Measurements from ENCODE around the gene DHRS2. TPM values are rescaled to one million over a fixed set of nuclear protein-coding genes. Genes with fewer than 3 reads are reported as not detected.
A peak's percentile ranks its signal among the peaks of the same experiment; 100 is the strongest.
"Not testable (repeated sequence)": the region's sequence is repeated elsewhere in the genome, so short reads cannot be mapped to it uniquely, and the experiment has no call there.

DHRS2 gene
- total RNA-seq, 1 donor from 2014 or later, result 1.6 TPM

- Mint-ChIP-seq H3K4me1 (peaks cover 33% of the 10 kb centered on the region), H3K27me3 (ENCODE audit: low read depth) (no peaks in the 10 kb centered on the region), H3K36me3 (no peaks in the 10 kb centered on the region), H3K27ac (peak overlapping the region; percentile 53), H3K9me3 (peaks cover 7% of the 10 kb centered on the region), H3K4me3 (peak overlapping the region; percentile 1)
- peak; percentile 98 for TF ChIP-seq CTCF (IDR thresholded peaks at IDR 0.05; ENCODE audit: unreplicated experiment)
- peak; percentile 64 to 86 for DNase-seq (ENCODE audit: low spot score in 2 of 2, unreplicated experiment in 2 of 2)
These were observed 4.3 kb upstream of the DHRS2 start for GRCh38 chr14:23631702-23632460.

GRCh38 chr14:23632461-23633159 lies 3.6 kb upstream of the DHRS2 start:
- TF ChIP-seq CTCF (IDR thresholded peaks at IDR 0.05; ENCODE audit: unreplicated experiment), result no peak
- Mint-ChIP-seq H3K27ac (peak overlapping the region; percentile 53), H3K4me3 (no peak overlapping the region), H3K9me3 (peaks cover 12% of the 10 kb centered on the region), H3K27me3 (ENCODE audit: low read depth) (no peaks in the 10 kb centered on the region), H3K36me3 (no peaks in the 10 kb centered on the region), H3K4me1 (peaks cover 33% of the 10 kb centered on the region)
- DNase-seq (ENCODE audit: low spot score in 2 of 2, unreplicated experiment in 2 of 2), result no peak

- Mint-ChIP-seq H3K36me3 (no peaks in the 10 kb centered on the region), H3K9me3 (peaks cover 9% of the 10 kb centered on the region), H3K27me3 (ENCODE audit: low read depth) (no peaks in the 10 kb centered on the region), H3K27ac (peak overlapping the region; percentile 67), H3K4me1 (peaks cover 33% of the 10 kb centered on the region), H3K4me3 (no peak overlapping the region)
- no peak for TF ChIP-seq CTCF (IDR thresholded peaks at IDR 0.05; ENCODE audit: unreplicated experiment)
- DNase-seq (ENCODE audit: low spot score in 2 of 2, unreplicated experiment in 2 of 2), result no peak
These were observed 2.9 kb upstream of the DHRS2 start for GRCh38 chr14:23633160-23633701.

GRCh38 chr14:23634698-23635412 lies 1.3 kb upstream of the DHRS2 start:
- H3K27me3 Mint-ChIP-seq (ENCODE audit: low read depth); H3K36me3 Mint-ChIP-seq; H3K9me3 Mint-ChIP-seq; H3K4me3 Mint-ChIP-seq; H3K27ac Mint-ChIP-seq; DNase-seq (ENCODE audit: low spot score in 2 of 2, unreplicated experiment in 2 of 2): not testable (repeated sequence)
- H3K4me1 Mint-ChIP-seq, result peaks cover 30% of the 10 kb centered on the region

- H3K27ac Mint-ChIP-seq; H3K4me3 Mint-ChIP-seq; H3K9me3 Mint-ChIP-seq; DNase-seq (ENCODE audit: low spot score in 2 of 2, unreplicated experiment in 2 of 2); H3K36me3 Mint-ChIP-seq; H3K4me1 Mint-ChIP-seq; H3K27me3 Mint-ChIP-seq (ENCODE audit: low read depth): not testable (repeated sequence)
These were observed 1.1 kb downstream of the DHRS2 start for GRCh38 chr14:23637312-23637654.

GRCh38 chr14:23637655-23638413 lies 1.7 kb downstream of the DHRS2 start:
- not testable (repeated sequence) for H3K9me3 Mint-ChIP-seq; H3K4me1 Mint-ChIP-seq; H3K27ac Mint-ChIP-seq; H3K4me3 Mint-ChIP-seq; H3K27me3 Mint-ChIP-seq (ENCODE audit: low read depth); DNase-seq (ENCODE audit: low spot score in 2 of 2, unreplicated experiment in 2 of 2); H3K36me3 Mint-ChIP-seq

Data from mesothelial cell of epicardium (in vitro differentiated cells).